Natural killer cell treated with Interleukin-12 subunit alpha and Interleukin-12 subunit beta and Interleukin-15 and Interleukin-18, amount 100 ng/mL, for 72 hours (primary cell): ENCODE results near the gene CD109. TPM values are rescaled to one million over a fixed set of nuclear protein-coding genes. Genes with fewer than 3 reads are reported as not detected.

Source experiments
- ATAC-seq, 2 donors: fragments of 150-1000 bp; cut with Tn5 transposase in 1 of 2; sonication (Bioruptor Pico), chemical (Tn5 transposase) in 1 of 2; 2 replicates each; pipeline ENCODE4 v1.10.0; 2021
- DNase-seq: peaks from one replicate; pipeline ENCODE4 v3.0.0; 2022; ENCODE audit warnings: low spot score
- H3K27ac Mint-ChIP-seq, 2 donors: 1 replicate in 1 of 2; 2 replicates in 1 of 2; pipeline ENCODE4 v1.8.0; 2022; ENCODE audit warnings: mixed read lengths in 2 of 2, mild to moderate bottlenecking in 1 of 2, moderate library complexity in 1 of 2
- H3K27me3 Mint-ChIP-seq, 2 donors: 1 replicate in 1 of 2; 2 replicates in 1 of 2; pipeline ENCODE4 v1.8.0; 2022; ENCODE audit warnings: mixed read lengths in 2 of 2
- H3K36me3 Mint-ChIP-seq: one replicate; pipeline ENCODE4 v1.8.0; 2022; ENCODE audit warnings: mixed read lengths
- H3K4me1 Mint-ChIP-seq, 2 donors: 1 replicate in 1 of 2; 2 replicates in 1 of 2; pipeline ENCODE4 v1.8.0; 2022; ENCODE audit warnings: low read depth in 2 of 2, mixed read lengths in 2 of 2, mild to moderate bottlenecking in 1 of 2
- H3K4me3 Mint-ChIP-seq: one replicate; pipeline ENCODE4 v1.8.0; 2022; ENCODE audit warnings: mixed read lengths
- H3K9me3 Mint-ChIP-seq: 2 replicates; pipeline ENCODE4 v1.8.0; 2022; ENCODE audit warnings: mixed read lengths
- total RNA-seq, 2 donors: library from RNA; stranded (reverse); gene quantifications; one replicate each; pipeline ENCODE4 v1.2.3, GENCODE V29; 2022

Gene CD109
- total RNA-seq, 2 donors from 2014 or later, result 0.43 to 2.2 TPM

DNA sequence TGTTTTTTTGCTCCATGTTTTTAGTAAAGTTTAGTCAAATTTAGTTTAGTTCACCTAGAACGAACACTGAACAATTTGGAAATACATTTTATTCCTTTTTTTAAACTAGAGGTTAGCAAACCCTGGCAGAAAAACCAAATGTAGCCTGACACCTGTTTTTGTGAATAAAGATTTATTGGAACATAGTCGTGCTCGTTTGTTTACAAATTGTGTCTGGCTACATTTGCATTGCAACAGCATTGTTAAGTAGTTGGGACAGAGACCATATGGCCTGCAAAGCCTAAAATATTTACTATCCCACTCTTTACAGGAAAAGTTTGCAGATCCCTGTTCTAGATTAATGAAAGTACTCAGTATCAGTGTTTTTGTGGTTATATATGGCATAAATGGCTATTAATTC is 56.9 kb downstream of the CD109 start:
- no peak overlapping the region for H3K27ac Mint-ChIP-seq
- no peak for DNase-seq
- no peaks in the 10 kb centered on the region for H3K4me1 Mint-ChIP-seq
- ATAC-seq, result no peak
- H3K9me3 Mint-ChIP-seq, result no peaks in the 10 kb centered on the region
- no peak overlapping the region for H3K4me3 Mint-ChIP-seq
- H3K36me3 Mint-ChIP-seq, result no peaks in the 10 kb centered on the region
- H3K27me3 Mint-ChIP-seq, result peaks cover 5 to 8% of the 10 kb centered on the region in 2 donors

DNA sequence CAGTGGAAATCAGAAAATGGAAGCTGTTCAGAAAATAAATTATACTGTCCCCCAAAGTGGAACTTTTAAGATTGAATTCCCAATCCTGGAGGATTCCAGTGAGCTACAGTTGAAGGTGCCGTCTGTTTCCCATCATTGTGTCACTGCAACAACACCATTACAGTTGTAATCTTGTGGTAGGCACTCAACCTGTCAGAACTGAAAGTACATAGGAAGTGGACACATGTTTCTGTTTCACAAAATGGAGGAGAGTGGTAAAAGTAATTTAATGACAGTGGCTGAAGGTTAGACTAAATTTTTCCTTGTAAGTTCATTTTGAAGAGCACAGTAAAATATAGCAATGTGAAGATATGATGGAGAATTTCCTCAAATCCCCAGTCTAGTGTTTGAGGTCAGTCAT is 70.0 kb downstream of the CD109 start:
- no peak overlapping the region for H3K27ac Mint-ChIP-seq
- no peaks in the 10 kb centered on the region for H3K27me3 Mint-ChIP-seq
- no peaks in the 10 kb centered on the region for H3K4me1 Mint-ChIP-seq
- no peaks in the 10 kb centered on the region for H3K9me3 Mint-ChIP-seq
- ATAC-seq, result no peak
- H3K4me3 Mint-ChIP-seq, result no peak overlapping the region
- H3K36me3 Mint-ChIP-seq, result no peaks in the 10 kb centered on the region
- DNase-seq, result no peak

DNA sequence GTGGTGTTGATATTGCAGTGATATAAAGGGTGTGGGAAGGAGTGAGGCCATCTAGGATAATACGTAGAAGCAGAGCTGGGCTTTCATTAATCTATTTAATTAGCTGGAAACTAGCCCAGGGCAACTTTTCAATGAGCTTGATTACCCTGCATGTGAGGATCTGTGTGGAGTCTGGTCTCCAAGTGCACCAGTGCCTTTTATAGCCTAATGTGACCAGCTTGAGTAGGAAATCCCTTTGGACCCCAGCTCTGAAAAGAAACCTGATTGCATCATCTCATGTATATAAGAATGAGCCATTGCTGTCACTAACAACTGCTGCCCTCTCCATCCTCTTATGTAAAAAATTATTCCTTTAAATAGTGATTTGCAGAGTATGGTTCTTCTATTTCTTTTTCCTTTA is 72.6 kb downstream of the CD109 start:
- ATAC-seq (no peak), DNase-seq (no peak)
- Mint-ChIP-seq H3K9me3 (no peaks in the 10 kb centered on the region), H3K27ac (no peak overlapping the region), H3K36me3 (no peaks in the 10 kb centered on the region), H3K4me3 (no peak overlapping the region), H3K4me1 (no peaks in the 10 kb centered on the region), H3K27me3 (no peaks in the 10 kb centered on the region)

DNA sequence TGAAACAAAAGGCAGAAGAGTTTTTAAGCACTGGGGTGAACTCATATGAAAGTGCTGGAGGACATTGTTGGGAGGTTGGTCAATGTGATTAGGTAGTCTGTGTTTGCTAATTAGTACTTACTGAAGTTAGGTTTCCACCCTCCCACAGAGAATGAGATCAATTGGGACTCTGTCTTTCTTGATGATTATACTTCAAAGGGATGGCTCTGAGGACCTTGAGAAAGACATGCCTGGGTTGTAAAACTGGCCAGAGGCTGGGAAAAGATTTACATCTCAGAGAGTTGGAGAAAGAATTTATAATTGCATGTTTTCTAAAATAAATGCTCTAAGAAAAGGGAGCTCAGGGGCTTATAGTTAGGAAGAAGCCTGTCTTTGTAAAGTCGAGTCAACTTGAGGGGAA is 74.0 kb downstream of the CD109 start:
- no peak for ATAC-seq
- H3K27ac Mint-ChIP-seq, result no peak overlapping the region
- no peaks in the 10 kb centered on the region for H3K4me1 Mint-ChIP-seq
- no peak for DNase-seq
- H3K9me3 Mint-ChIP-seq, result no peaks in the 10 kb centered on the region
- H3K4me3 Mint-ChIP-seq, result no peak overlapping the region
- no peaks in the 10 kb centered on the region for H3K36me3 Mint-ChIP-seq
- H3K27me3 Mint-ChIP-seq, result no peaks in the 10 kb centered on the region

DNA sequence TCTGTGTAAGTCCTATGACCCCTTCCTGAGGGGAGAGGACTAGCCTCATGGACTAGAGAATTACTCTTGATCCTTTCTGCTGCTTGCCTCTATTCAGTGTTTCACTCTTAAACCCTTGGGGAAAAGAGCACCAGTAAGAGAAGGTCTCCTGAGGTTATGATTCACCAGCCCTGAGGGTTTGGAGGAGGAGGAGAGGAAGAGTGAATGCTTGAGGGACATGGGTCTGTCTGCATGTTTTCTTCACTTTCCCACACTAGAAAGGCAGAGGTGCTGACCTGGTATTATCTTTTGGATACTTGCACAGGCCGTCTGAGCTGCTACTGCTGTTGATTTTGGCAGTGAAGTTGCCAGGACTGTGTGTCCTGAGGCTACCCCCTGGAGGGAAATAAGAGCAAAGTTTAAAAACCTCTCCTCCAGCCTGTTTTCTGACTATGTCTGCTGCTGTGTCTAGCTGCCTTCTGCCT is 78.3 kb downstream of the CD109 start:
- peaks cover 0 to 2% of the 10 kb centered on the region in 2 donors for H3K27me3 Mint-ChIP-seq
- no peaks in the 10 kb centered on the region for H3K4me1 Mint-ChIP-seq
- H3K4me3 Mint-ChIP-seq, result no peak overlapping the region
- DNase-seq (no peak), ATAC-seq (no peak)
- H3K36me3 Mint-ChIP-seq, result no peaks in the 10 kb centered on the region
- H3K9me3 Mint-ChIP-seq, result no peaks in the 10 kb centered on the region
- no peak overlapping the region for H3K27ac Mint-ChIP-seq

DNA sequence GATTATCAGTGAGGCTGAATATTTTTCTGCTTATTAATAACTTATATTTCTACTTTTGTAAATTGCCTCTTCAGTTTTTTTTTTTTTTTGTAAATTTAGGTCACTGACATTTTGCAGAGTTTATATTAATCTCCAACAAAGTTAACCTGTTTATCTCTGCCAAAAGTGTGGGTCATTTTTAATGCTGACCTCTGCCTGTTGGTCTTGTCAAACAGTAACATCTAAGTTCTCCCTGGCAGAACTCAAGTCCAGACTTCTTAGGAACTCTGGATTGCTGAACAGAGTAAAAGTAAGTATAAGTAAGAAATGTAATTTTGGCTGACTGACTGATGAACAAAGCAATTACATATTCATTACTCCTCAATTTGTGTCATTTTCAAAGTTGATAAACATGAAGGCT is 83.9 kb downstream of the CD109 start:
- H3K9me3 Mint-ChIP-seq, result no peaks in the 10 kb centered on the region
- H3K4me3 Mint-ChIP-seq, result no peak overlapping the region
- peaks cover 0 to 2% of the 10 kb centered on the region in 2 donors for H3K27me3 Mint-ChIP-seq
- H3K4me1 Mint-ChIP-seq, result no peaks in the 10 kb centered on the region
- no peaks in the 10 kb centered on the region for H3K36me3 Mint-ChIP-seq
- H3K27ac Mint-ChIP-seq, result no peak overlapping the region
- no peak for ATAC-seq
- no peak for DNase-seq

DNA sequence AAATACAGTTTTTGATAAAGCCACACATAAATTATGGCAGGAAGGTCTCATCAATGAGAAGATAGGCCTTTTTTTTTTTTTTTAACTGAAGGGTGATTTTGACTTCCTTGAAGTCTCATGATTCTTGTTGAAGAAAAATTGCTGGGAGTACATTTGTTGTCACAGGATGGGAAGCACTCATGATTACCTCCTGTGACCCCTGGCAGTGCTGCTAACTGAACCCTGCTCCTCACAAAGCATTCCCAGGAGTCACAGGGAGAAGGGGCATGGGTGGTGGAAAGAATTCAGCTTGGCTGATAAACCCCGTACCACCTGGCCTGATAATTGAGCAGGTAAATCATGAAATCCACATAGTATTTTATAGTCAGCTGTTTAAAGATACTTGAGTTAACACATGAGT is 86.9 kb downstream of the CD109 start:
- DNase-seq (no peak), ATAC-seq (no peak)
- Mint-ChIP-seq H3K27ac (no peak overlapping the region), H3K27me3 (no peaks in the 10 kb centered on the region), H3K9me3 (no peaks in the 10 kb centered on the region), H3K36me3 (no peaks in the 10 kb centered on the region), H3K4me3 (no peak overlapping the region), H3K4me1 (no peaks in the 10 kb centered on the region)

DNA sequence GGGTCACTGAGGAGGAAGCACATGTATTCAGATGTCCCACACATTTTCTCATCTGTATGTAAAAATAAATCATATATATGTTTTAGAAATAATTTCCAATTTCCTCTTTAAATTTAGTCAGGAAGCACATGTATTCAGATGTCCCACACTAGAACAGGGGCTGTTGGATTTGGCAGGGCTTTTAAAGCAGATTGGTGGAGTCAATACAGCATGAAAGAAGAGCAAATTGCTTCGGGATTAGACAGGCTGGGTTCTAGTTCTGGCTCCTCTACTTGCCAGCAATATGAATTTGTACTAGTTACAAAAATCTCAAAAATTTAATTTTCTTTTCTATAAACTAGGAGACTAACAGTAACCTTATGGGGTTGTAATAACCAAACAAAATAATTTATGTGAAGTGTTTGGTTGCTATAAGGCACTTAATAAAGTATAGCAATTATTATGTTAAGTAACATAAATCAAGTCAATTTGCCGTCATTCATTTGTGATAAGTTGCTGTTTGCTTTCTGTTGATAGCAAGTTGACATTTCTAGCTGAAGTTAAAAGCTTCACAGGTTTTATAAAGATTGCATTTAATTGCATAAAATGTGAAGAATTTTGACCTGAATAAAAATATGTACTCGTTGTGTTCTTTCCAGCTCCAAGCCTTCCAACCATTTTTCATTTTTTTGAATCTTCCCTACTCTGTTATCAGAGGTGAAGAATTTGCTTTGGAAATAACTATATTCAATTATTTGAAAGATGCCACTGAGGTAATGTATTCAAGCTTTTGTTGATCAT is 88.9 kb downstream of the CD109 start:
- ATAC-seq (no peak), DNase-seq (no peak)
- Mint-ChIP-seq H3K4me1 (no peaks in the 10 kb centered on the region), H3K27me3 (no peaks in the 10 kb centered on the region), H3K27ac (no peak overlapping the region), H3K36me3 (no peaks in the 10 kb centered on the region), H3K9me3 (no peaks in the 10 kb centered on the region), H3K4me3 (no peak overlapping the region)

DNA sequence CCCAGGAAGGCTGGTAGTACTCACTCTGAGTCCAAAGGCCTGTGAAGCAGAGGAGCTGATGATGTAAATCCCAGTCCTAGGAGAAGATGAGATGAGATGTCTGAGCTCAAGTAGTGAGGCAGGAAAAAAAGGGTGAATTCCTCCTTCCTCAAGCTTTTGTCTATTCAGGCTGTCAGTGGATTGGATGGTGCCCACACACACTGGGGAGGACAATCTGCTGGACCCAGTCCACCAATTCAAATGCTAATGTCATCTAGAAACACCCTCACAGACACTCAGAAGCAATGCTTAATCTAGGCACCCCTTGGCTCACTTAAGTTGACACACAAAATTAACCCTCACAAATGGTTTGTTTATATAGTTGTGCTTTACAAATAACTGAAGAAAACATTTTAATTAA is 94.6 kb downstream of the CD109 start:
- Mint-ChIP-seq H3K9me3 (no peaks in the 10 kb centered on the region), H3K4me3 (no peak overlapping the region), H3K4me1 (no peaks in the 10 kb centered on the region), H3K27me3 (no peaks in the 10 kb centered on the region), H3K27ac (no peak overlapping the region), H3K36me3 (no peaks in the 10 kb centered on the region)
- DNase-seq (no peak), ATAC-seq (no peak)

DNA sequence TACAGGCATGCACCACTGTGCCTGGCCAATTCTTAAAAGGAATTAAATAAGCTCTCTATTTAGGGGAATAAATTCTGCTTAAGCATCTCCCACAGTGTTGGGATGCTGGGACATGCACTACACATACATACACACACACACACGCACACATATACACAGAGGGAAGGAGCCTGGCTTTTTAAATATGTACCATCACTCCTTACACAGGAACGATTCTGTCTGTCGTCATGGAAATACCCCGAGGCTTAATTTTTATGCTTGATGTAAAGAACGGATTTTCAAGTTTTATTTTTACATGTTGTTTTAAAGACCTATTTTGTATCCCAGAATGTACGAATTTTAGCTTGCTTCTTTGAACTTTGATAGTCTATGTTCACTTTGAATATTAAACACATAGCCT is 95.3 kb downstream of the CD109 start:
- ATAC-seq (no peak), DNase-seq (no peak)
- no peak overlapping the region for H3K4me3 Mint-ChIP-seq
- H3K36me3 Mint-ChIP-seq, result no peaks in the 10 kb centered on the region
- H3K27ac Mint-ChIP-seq, result no peak overlapping the region
- H3K4me1 Mint-ChIP-seq, result no peaks in the 10 kb centered on the region
- H3K9me3 Mint-ChIP-seq, result no peaks in the 10 kb centered on the region
- no peaks in the 10 kb centered on the region for H3K27me3 Mint-ChIP-seq

DNA sequence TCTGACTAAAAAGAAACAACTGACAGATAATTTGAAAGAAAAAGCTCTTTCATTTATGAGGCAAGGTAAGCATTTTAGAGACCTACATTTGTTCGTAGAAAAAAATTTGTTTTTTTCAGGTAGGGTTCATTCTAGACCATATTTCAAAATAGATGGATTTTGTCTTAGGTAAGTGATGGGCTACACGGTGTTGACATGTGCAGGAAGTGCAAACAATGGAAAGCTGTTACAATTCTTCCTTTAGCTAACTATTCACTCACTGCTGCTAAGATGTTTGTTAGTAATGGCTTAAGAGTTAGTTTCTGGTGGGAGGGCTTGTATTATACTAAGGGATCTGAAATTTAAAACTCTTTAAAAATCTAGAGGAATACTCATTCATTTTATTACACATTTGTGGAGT is 96.7 kb downstream of the CD109 start:
- ATAC-seq, result no peak

DNA sequence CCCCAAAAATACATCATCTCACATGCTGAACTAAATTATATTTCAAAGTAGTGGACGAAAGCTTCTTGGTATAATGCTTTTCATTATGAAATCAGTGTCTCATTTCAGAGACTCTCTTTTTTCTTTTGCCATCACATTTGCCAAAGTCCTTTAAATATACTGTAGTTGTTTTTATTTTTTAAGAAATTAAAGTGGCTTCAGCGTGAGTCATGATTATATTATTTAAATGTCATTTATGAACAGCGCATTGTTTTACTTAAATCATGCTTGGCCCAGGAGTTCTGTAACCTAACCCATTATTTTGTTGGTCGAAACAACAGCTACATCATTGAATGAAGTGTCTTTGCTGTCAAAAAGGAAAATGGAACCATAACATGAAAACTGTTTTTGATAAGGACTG is 100.9 kb downstream of the CD109 start:
- no peaks in the 10 kb centered on the region for H3K4me1 Mint-ChIP-seq
- ATAC-seq, result no peak
- H3K9me3 Mint-ChIP-seq, result no peaks in the 10 kb centered on the region
- no peaks in the 10 kb centered on the region for H3K36me3 Mint-ChIP-seq
- H3K27me3 Mint-ChIP-seq, result no peaks in the 10 kb centered on the region
- no peak overlapping the region for H3K4me3 Mint-ChIP-seq
- no peak for DNase-seq
- H3K27ac Mint-ChIP-seq, result no peak overlapping the region

More for the DNA sequence above, 96.7 kb downstream of the CD109 start:
- H3K36me3 Mint-ChIP-seq, result no peaks in the 10 kb centered on the region
- no peak for DNase-seq
- no peaks in the 10 kb centered on the region for H3K9me3 Mint-ChIP-seq
- H3K27me3 Mint-ChIP-seq, result no peaks in the 10 kb centered on the region
- H3K4me3 Mint-ChIP-seq, result no peak overlapping the region
- H3K4me1 Mint-ChIP-seq, result no peaks in the 10 kb centered on the region
- H3K27ac Mint-ChIP-seq, result no peak overlapping the region

DNA sequence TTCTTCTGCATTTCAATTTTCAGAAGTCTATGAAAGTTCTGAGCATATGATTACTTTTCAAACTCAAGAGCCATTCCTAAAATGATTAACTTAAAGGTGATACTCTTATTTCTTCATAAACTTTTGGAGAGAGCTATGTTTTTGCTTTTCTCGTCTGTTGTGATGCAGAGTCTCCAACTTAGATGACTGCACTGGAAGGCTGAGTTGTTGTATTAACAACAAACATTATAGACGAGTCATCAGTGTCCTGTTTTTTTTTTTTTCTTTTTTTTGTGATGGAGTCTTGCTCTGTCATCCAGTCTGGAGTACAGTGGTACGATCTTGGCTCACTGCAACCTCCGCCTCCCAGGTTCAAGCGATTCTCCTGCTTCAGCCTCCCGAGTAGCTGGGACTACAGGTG is 101.9 kb downstream of the CD109 start:
- no peak for DNase-seq
- Mint-ChIP-seq H3K36me3 (no peaks in the 10 kb centered on the region), H3K9me3 (no peaks in the 10 kb centered on the region), H3K4me1 (no peaks in the 10 kb centered on the region), H3K27me3 (no peaks in the 10 kb centered on the region), H3K4me3 (no peak overlapping the region), H3K27ac (no peak overlapping the region)
- no peak for ATAC-seq

DNA sequence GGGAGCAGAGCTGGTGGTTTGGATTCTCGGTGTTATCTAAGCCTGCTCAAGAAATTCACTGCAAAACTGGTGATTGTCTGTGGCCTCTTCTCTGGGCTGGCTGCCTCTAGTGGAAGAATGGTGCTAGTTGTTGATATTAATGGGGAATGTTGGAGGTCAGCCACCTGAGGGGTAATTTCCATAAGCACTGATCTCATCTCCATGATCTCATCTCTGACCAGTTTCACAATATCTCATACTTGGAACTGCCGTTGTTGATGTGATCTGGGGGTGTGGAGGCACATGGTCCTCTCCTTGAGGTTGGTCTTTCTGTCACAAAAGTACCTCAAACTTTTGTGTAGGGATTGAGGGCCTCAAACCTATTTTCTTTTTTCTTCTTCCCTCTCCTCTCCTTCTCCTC is 102.6 kb downstream of the CD109 start:
- no peak overlapping the region for H3K27ac Mint-ChIP-seq
- no peaks in the 10 kb centered on the region for H3K27me3 Mint-ChIP-seq
- no peaks in the 10 kb centered on the region for H3K36me3 Mint-ChIP-seq
- H3K4me3 Mint-ChIP-seq, result no peak overlapping the region
- H3K9me3 Mint-ChIP-seq, result no peaks in the 10 kb centered on the region
- ATAC-seq, result peak in 1 of 2 donors; percentile 58
- no peak for DNase-seq
- H3K4me1 Mint-ChIP-seq, result no peaks in the 10 kb centered on the region

DNA sequence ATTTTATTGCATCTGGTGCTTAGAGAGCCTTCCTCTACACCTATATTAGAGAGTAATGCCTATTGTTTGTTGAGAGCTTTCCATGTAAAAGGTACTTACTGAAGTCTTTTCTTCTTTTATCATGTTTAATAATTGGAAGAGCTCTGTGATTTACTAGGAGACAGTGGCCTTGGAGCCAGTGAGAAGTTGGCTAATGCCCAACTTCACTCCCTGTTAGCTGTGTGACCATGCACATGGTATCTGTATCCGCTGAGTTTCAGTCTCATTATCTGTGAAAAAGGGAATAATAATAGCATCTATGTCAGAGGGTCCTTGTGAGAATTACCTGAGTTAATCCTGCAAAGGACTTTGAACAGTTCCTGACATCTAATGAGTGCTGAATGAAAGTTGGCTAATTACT is 105.0 kb downstream of the CD109 start:
- DNase-seq (no peak), ATAC-seq (no peak)
- Mint-ChIP-seq H3K36me3 (no peaks in the 10 kb centered on the region), H3K4me1 (no peaks in the 10 kb centered on the region), H3K9me3 (no peaks in the 10 kb centered on the region), H3K4me3 (no peak overlapping the region), H3K27me3 (no peaks in the 10 kb centered on the region), H3K27ac (no peak overlapping the region)
